Immature natural killer cell (primary cell): ENCODE data around the gene DOHH. TPM values are rescaled to one million over a fixed set of nuclear protein-coding genes. Genes with fewer than 3 reads are reported as not detected.

Source experiments
- DNase-seq, 3 donors: peaks; one replicate each; pipeline ENCODE4 v3.0.0; 2022; ENCODE audit warnings: mixed read lengths in 1 of 3
- H3K27ac Mint-ChIP-seq, 6 donors: one replicate each; pipeline ENCODE4 v1.8.0; 2020; ENCODE audit warnings: mixed read lengths in 6 of 6, mild to moderate bottlenecking in 5 of 6, inconsistent platforms in 4 of 6, moderate library complexity in 3 of 6
- H3K27me3 Mint-ChIP-seq, 3 donors: one replicate each; pipeline ENCODE4 v1.8.0; 2020 to 2021; ENCODE audit warnings: low read depth in 3 of 3, mild to moderate bottlenecking in 3 of 3, mixed read lengths in 3 of 3, moderate library complexity in 3 of 3, inconsistent platforms in 1 of 3
- H3K36me3 Mint-ChIP-seq, 3 donors: one replicate each; pipeline ENCODE4 v1.8.0; 2020; ENCODE audit warnings: mixed read lengths in 3 of 3, inconsistent platforms in 2 of 3, mild to moderate bottlenecking in 2 of 3
- H3K4me1 Mint-ChIP-seq, 2 donors: one replicate each; pipeline ENCODE4 v1.8.0; 2020; ENCODE audit warnings: inconsistent platforms in 2 of 2, mild to moderate bottlenecking in 2 of 2, mixed read lengths in 2 of 2, moderate library complexity in 1 of 2
- H3K4me3 Mint-ChIP-seq, 5 donors: one replicate each; pipeline ENCODE4 v1.8.0; 2020; ENCODE audit warnings: mild to moderate bottlenecking in 5 of 5, mixed read lengths in 5 of 5, inconsistent platforms in 3 of 5, moderate library complexity in 3 of 5
- H3K9me3 Mint-ChIP-seq, 6 donors: one replicate each; pipeline ENCODE4 v1.8.0; 2020; ENCODE audit warnings: mild to moderate bottlenecking in 6 of 6, mixed read lengths in 6 of 6, inconsistent platforms in 4 of 6, moderate library complexity in 3 of 6
- polyA plus RNA-seq, 3 donors: library from polyadenylated mRNA; unstranded; fragments of 300-500 nt; fragmentation: Illumina TruSeq; gene quantifications; one replicate each; pipeline ENCODE4 v1.2.3, GENCODE V29; 2021

DOHH gene
- polyA plus RNA-seq, 3 donors from 2014 or later = 6.8 to 18.4 (median 9.1) TPM

DNA sequence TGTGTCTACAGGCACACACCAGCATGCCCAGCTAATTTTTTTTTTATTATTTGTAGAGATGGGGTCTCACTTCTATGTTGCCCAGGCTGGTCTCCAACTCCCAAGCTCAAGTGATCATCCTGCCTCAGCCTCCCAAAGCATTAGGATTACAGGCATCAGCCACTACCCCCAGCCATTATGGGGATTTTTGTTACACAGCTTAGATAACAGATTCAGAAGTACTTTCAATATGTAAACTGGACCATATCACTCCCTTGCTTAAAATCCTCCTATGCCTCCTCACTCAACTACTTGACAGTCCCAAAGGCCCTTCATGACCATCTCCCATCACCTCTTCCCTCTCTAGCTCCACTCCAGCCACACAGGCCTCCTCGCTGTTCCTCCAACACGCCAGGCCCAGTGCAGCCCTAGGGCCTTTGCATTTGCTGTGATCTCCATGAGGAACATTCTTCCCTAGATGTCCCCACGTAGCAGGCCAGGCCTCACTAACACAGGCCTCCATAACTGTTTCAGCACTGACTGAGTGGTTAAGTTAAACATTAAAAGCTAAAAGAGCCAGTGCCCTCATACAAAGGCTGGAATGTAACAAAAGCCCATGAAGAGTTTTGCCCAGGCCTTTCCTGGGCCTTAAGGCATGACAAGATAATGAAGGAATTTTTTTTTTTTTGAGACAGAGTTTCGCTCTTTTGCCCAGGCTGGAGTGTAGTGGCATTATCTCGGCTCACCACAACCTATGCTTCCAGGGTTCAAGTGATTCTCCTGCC is 2.5 kb downstream of the DOHH start:
- H3K9me3 Mint-ChIP-seq = peaks cover 0 to 1% (median 0%) of the 10 kb centered on the region in 6 donors
- H3K27me3 Mint-ChIP-seq = peaks cover 17 to 19% (median 18%) of the 10 kb centered on the region in 3 donors
- H3K36me3 Mint-ChIP-seq = peaks cover 0 to 12% (median 0%) of the 10 kb centered on the region in 3 donors
- peak overlapping the region in 3 of 6 donors; percentile 1 to 51 (median 10) for H3K27ac Mint-ChIP-seq
- peak overlapping the region in 2 of 5 donors; percentile 12 to 18 for H3K4me3 Mint-ChIP-seq
- peaks cover 20 to 27% of the 10 kb centered on the region in 2 donors for H3K4me1 Mint-ChIP-seq
- DNase-seq = no peak

DNA sequence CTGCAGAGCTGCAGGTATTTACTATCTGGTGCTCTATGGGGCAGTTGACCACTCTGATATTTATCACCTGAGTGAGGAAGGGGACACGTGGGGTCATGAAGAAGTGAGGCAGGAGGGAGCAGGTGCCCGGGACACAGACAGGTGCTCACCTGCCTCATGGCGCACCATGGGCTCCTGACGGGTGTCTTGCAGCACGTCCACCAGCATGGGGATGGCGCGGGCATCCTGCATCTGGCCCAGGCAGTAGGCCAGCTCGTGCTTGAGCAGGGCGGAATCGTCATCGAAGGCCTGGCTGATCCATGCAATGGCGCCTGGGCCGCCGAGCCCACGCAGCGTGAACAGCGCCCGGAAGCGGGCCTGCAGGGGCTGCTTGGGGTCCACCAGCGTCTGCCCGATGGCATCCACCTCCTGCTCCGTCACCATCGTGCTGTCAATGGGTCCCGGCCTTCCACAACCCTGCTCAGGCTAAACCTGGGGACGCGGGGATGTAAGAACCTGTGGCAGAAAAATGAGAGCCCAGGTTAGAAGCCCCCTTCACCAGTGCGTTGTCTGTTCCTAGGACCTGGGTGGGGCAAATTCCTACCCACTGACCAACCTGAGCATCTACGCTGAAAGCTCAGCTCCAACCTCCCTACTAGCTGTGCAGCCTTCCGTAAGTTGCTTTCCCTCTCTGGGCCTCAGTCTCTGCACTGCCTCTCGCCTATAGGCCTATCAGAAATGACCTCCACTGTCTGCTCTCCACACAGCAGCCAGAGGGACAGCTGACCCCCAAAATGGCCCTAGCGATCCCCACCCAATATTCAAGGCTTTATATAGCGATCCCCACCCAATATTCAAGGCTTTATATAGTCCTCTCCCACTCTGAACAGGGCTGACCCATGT is 3.8 kb downstream of the DOHH start:
- H3K4me1 Mint-ChIP-seq = peaks cover 20 to 27% of the 10 kb centered on the region in 2 donors
- H3K9me3 Mint-ChIP-seq = peaks cover 0 to 1% (median 0%) of the 10 kb centered on the region in 6 donors
- H3K27me3 Mint-ChIP-seq = peaks cover 17 to 19% (median 18%) of the 10 kb centered on the region in 3 donors
- peak overlapping the region in 1 of 6 donors; percentile 18 for H3K27ac Mint-ChIP-seq
- peaks cover 0 to 12% (median 0%) of the 10 kb centered on the region in 3 donors for H3K36me3 Mint-ChIP-seq
- H3K4me3 Mint-ChIP-seq = no peak overlapping the region
- no peak for DNase-seq

DNA sequence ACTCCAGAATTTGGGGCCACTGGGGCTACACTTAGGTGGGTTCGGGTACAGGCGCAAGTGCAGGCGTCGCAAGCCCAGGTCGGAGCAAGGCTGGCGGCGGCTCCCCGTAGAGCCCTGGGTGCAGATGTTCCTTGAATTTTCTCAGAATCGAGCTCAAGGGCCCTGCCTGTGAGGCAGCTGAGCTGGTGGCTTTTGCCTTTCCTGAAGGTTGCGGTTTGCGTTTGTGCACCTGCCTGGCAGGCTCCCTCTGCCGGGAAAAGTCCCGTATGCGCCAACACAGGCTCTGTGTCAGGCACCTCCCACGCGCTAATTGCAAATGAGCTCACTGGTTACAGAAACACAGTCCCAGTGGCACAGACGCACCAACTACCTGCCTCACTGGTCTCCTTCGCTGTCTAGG is 5.9 kb downstream of the DOHH start:
- no peak for DNase-seq
- H3K27ac Mint-ChIP-seq = no peak overlapping the region
- H3K4me3 Mint-ChIP-seq = no peak overlapping the region
- H3K36me3 Mint-ChIP-seq = peaks cover 0 to 12% (median 0%) of the 10 kb centered on the region in 3 donors
- peaks cover 0 to 1% (median 0%) of the 10 kb centered on the region in 6 donors for H3K9me3 Mint-ChIP-seq
- H3K4me1 Mint-ChIP-seq = peaks cover 7 to 12% of the 10 kb centered on the region in 2 donors
- H3K27me3 Mint-ChIP-seq = peaks cover 1 to 6% (median 5%) of the 10 kb centered on the region in 3 donors

DNA sequence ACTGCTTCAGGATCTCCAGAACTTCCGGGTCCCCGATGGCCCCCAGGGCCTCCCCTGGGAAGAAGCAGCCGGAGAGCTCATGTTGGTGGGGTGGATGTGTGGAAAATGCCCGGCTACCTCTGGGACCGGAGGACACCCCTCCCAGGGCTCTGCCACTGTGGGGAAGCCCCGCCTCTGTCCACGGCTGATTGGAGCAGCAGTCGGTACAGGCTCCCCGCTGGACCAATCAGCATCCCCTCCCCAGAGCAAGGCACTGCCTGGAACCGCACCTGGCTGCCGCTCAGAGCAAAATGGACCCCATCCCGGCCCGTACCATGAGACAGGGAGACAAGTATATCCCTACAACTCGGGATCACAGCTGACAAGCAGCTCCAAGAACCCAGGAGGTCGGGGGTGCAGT is 6.4 kb downstream of the DOHH start:
- H3K27ac Mint-ChIP-seq = no peak overlapping the region
- DNase-seq = no peak
- H3K36me3 Mint-ChIP-seq = peaks cover 0 to 12% (median 0%) of the 10 kb centered on the region in 3 donors
- H3K27me3 Mint-ChIP-seq = peaks cover 0 to 5% (median 4%) of the 10 kb centered on the region in 3 donors
- peaks cover 0 to 1% (median 0%) of the 10 kb centered on the region in 6 donors for H3K9me3 Mint-ChIP-seq
- no peak overlapping the region for H3K4me3 Mint-ChIP-seq
- peaks cover 4 to 8% of the 10 kb centered on the region in 2 donors for H3K4me1 Mint-ChIP-seq

DNA sequence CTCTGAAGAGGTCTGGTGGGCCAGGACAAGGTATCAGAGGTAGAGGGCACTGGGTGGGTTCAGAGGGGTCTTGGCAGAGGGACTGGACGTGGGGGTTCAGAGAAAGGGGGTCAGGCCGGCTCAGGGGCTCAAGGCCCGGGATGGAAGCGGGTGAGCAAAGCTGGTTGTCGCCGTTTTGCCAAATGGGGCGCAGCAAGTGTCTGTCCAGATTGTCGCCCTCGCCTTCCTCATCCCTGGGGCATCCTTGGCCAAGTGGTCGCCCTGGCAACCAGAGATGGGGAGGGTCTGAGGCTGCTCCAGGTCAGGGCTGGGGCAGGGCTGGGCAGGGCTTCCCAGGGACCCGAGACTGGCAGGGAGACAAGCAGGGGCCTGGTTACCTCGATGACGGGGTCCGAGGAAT is 6.8 kb downstream of the DOHH start:
- no peak for DNase-seq
- peaks cover 0 to 5% (median 4%) of the 10 kb centered on the region in 3 donors for H3K27me3 Mint-ChIP-seq
- H3K9me3 Mint-ChIP-seq = peaks cover 0 to 1% (median 0%) of the 10 kb centered on the region in 6 donors
- no peak overlapping the region for H3K4me3 Mint-ChIP-seq
- no peak overlapping the region for H3K27ac Mint-ChIP-seq
- peaks cover 3 to 5% of the 10 kb centered on the region in 2 donors for H3K4me1 Mint-ChIP-seq
- H3K36me3 Mint-ChIP-seq = peaks cover 0 to 12% (median 0%) of the 10 kb centered on the region in 3 donors

DNA sequence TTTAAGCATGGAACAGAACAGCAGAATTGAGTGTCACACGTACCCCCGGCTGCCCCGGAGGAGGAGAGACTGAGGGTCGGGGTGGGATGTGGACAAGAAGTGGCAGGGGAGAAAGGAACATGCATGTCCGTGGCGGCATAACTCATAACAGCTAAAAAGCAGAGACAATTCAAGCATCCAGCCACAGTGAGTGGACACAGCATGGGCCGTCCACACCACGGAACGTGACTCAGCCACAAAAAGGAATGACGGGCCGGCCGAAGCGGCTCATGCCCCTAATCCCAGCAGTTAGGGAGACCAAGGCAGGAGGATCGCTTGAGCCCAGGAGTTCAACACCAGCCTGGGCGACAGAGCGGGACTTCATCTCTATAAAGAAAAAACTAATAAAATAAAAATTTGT is 7.6 kb downstream of the DOHH start:
- no peak for DNase-seq
- Mint-ChIP-seq H3K4me1 (peaks cover 3 to 5% of the 10 kb centered on the region in 2 donors), H3K36me3 (peaks cover 0 to 12% (median 0%) of the 10 kb centered on the region in 3 donors), H3K9me3 (peaks cover 0 to under 1% (median 0%) of the 10 kb centered on the region in 6 donors), H3K27me3 (peaks cover 0 to 2% (median 2%) of the 10 kb centered on the region in 3 donors), H3K27ac (no peak overlapping the region), H3K4me3 (no peak overlapping the region)

DNA sequence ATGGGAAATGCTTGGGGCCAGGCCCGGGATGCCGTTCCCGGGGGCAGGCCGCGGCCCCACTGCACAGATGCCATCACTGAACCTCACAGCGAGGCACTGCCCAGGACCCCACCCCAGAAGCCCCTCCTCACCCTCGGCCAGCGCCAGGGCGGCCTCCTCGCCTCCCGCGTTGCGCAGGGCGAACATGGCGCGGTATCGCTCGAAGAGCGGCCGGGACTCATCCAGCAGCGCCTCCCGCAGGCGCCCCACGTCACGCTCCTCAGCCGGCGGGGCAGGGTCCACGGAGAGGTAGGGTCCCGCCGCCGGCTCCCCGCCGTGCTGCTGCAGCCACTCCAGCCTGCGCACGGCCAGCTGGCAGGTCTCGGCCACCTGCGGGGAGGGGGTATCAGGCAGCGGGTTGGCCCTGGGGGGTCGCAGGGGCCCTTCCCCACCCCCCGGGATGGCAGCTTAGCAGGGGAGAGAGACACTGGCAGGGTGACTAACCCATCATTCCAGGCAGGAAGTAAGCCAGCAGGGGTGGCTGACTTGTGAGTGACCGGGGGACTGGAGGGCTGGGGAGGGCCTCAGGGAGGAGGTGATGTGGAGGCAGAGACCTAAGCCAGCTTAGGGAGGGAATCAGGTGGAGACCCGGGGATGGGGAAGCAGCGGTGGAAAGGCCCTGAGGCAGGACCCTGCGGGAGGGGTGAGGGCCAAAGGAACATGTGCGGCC is 8.2 kb downstream of the DOHH start:
- Mint-ChIP-seq H3K9me3 (no peaks in the 10 kb centered on the region), H3K36me3 (peaks cover 0 to 12% (median 0%) of the 10 kb centered on the region in 3 donors), H3K27ac (no peak overlapping the region)

DNA sequence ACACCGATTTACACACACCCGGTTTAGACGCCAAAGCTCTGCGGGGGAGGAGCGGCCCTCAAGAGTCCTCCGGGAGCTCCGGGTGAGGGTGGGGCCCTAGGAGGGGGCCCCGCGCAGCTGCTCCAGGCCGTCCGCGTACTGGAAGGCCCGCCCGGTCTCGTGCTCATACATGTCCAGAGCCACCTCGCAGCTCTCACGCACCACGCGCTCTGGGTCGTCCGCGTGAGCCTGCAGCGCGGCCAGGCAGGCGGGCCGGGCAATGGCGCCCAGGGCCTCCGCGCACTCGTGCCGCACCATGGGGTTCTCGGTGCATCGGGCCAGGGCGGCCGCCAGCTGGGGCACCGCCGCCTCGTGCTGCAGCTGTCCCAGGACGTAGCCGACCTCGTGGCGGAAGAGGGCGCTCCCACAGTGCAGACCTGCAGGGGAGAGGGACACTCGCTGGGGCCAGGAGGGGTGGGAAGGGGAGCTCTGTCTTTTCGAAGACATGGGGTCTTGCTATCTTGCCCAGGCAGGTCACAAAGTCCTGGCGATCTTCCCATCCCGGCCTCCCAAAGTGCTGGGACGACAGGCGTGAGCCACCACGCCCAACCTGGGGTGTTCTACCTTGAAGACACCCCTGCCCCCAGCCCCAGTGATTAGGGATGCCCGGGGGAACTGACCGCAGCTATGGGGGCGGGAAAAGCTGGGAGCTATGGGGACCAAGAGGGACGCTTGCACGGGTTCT is 8.9 kb downstream of the DOHH start:
- no peaks in the 10 kb centered on the region for H3K4me1 Mint-ChIP-seq
- H3K27ac Mint-ChIP-seq = no peak overlapping the region
- DNase-seq = no peak
- H3K4me3 Mint-ChIP-seq = no peak overlapping the region
- H3K9me3 Mint-ChIP-seq = no peaks in the 10 kb centered on the region
- peaks cover 0 to 7% (median 0%) of the 10 kb centered on the region in 3 donors for H3K36me3 Mint-ChIP-seq
- peaks cover 0 to 3% (median 0%) of the 10 kb centered on the region in 3 donors for H3K27me3 Mint-ChIP-seq

More for the DNA sequence above, 8.2 kb downstream of the DOHH start:
- H3K4me1 Mint-ChIP-seq = peaks cover 3 to 4% of the 10 kb centered on the region in 2 donors
- no peak for DNase-seq
- no peak overlapping the region for H3K4me3 Mint-ChIP-seq
- peaks cover 0 to 1% (median 0%) of the 10 kb centered on the region in 3 donors for H3K27me3 Mint-ChIP-seq

DNA sequence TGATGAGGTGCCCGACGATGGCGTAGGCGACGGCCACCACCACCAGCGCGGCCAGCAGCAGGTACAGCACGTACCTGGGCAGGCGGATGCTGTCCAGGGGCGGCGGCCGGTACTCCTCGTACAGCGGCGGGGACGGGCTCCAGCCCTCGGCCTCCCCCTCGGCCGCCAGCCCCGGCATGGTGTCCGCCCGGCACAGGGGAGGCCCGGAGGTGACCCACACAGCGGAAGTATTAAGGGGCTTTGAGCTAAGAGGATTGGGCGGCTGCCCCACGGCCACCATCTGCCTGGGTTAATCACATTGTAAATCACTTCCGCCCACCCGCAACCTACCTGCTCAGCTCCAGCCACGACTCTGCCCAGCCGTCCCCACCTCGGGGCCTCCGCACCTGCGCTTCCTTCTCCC is 17.2 kb downstream of the DOHH start, which contains the start of gene SMIM44:
SMIM44 (minus strand) TSS at position 216 of the 403 bp plus-strand sequence; CDS start at position 178, 38 bp downstream.
- Mint-ChIP-seq H3K4me3 (no peak within 1 kb of the TSS), H3K4me1 (peaks cover 12 to 14% of the 10 kb centered on the region in 2 donors), H3K9me3 (no peaks in the 10 kb centered on the region), H3K27me3 (peaks cover 2 to 8% (median 4%) of the 10 kb centered on the region in 3 donors), H3K36me3 (no peaks in the 10 kb centered on the region), H3K27ac (no peak within 1 kb of the TSS)
- DNase-seq = no peak

DNA sequence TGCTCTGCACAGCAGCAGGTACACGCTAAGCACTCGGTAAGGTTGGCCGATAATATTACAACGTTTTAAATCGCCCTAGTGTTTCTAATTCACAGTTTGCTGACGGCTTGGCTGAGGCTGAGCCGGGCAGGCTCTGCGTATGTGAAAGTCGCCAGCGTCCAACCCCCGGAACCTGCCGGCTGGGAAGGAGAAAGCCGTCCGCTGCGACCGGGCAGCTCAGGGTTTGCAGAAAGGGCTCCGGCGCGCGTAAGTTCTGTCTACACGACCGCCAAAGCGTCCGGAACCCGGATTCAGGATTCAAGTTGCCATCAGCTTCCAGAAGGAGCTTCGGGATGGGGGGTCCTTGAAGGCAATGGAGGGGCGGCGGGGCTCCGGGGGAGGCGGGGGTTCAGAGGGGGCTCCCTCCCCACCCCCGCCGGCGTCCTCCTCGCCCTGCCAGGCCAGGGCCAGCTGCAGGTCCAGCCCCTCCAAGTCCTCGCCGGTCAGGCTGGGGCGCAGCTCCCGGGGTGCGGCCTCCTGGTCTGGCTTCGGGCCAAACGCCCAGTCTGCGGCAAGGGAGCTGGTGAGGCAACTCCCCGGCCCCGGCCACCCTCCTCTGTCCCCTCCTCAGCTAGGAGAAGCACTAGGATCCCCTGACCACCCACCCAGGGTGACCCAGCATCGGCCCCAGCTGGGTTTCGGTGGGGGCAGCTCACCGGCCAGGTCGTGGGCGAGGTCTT is 17.8 kb downstream of the DOHH start:
- no peak overlapping the region for H3K27ac Mint-ChIP-seq
- peaks cover 17 to 18% of the 10 kb centered on the region in 2 donors for H3K4me1 Mint-ChIP-seq

DNA sequence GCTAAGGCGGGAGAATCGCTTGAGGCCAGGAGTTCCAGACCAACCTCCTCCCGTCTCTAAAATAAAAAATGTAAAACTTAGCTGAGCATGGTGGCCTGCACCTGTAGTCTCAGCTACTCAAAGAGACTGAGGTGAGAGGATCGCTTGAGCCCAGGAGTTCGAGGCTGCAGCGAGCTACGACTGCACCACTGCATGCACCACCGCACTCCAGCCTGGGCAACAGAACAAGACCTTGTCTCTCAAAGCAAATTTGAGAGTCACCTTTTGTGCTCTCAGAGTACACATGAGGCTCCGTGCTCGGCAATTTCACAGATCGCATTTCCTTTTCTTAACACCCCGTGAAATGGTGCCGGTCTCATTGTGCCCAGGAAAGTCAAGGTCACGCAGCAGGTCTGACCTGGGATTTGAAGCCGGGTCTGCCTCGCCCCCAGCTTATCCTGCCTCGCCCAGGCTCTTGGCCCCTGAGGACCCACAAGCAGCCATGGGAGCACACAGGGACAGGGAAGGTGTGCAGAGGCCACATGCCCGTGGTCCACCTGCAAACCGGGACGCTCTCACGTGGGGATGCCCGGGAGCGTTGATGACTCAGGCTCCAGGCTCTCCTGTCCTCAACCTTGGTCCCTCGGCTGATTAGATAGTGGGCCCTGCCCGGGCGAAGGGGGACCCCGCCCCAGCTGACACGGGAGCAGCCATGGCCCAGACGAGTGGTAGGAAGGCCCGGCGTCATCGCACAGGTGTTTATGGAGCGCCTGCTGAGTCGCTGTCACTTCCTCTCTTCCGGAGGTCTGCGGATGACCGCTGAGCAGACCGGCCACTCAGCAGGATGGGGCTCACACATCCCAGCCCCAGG is 19.0 kb downstream of the DOHH start:
- no peak for DNase-seq
- no peaks in the 10 kb centered on the region for H3K36me3 Mint-ChIP-seq
- peaks cover 0 to 9% (median 4%) of the 10 kb centered on the region in 3 donors for H3K27me3 Mint-ChIP-seq
- H3K9me3 Mint-ChIP-seq = no peaks in the 10 kb centered on the region
- H3K4me1 Mint-ChIP-seq = peaks cover 17 to 18% of the 10 kb centered on the region in 2 donors
- H3K4me3 Mint-ChIP-seq = no peak overlapping the region
- H3K27ac Mint-ChIP-seq = no peak overlapping the region

More for the DNA sequence above, 17.8 kb downstream of the DOHH start:
- H3K27me3 Mint-ChIP-seq = peaks cover 2 to 8% (median 4%) of the 10 kb centered on the region in 3 donors
- no peaks in the 10 kb centered on the region for H3K36me3 Mint-ChIP-seq
- no peak for DNase-seq
- no peaks in the 10 kb centered on the region for H3K9me3 Mint-ChIP-seq
- H3K4me3 Mint-ChIP-seq = no peak overlapping the region
